ENCODE data around the gene TPRX2. TPM values are rescaled to one million over a fixed set of nuclear protein-coding genes. Genes with fewer than 3 reads are reported as not detected.

Gene TPRX2
- total RNA-seq = not detected in 2 replicates

GRCh38 chr19:47858646-47859285, at the start of gene TPRX2:
TPRX2 (plus strand) TSS chr19:47859235; CDS start chr19:47859247, 12 bp downstream.

GRCh38 chr19:47821460-47822020, 37.5 kb upstream of the TPRX2 start, which contains the start of gene CRX:
CRX (plus strand) TSS chr19:47821937; CDS start chr19:47834444, 12,507 bp downstream.

GRCh38 chr19:47886010-47886559, 27.1 kb downstream of the TPRX2 start, which contains the start of gene SULT2A1:
SULT2A1 (minus strand) TSS chr19:47886315; CDS start chr19:47886257, 58 bp downstream.

Other genes starting within 250 kb of the TPRX2 start
- 170 and 177 TPM in 2 replicates for gene EHD2, start 145.8 kb upstream of the TPRX2 start, total RNA-seq
- 164 and 174 TPM in 2 replicates for gene NOP53, start 113.7 kb upstream of the TPRX2 start, total RNA-seq
- 736 and 749 TPM in 2 replicates for gene SELENOW, start 80.5 kb upstream of the TPRX2 start, total RNA-seq
- not detected in 2 replicates for gene TPRX1, start 54.7 kb upstream of the TPRX2 start, total RNA-seq
- gene CRX, start 37.3 kb upstream of the TPRX2 start, total RNA-seq = not detected in 2 replicates
- gene SULT2A1, start 27.1 kb downstream of the TPRX2 start, total RNA-seq = not detected in 2 replicates
- not detected in 2 replicates for gene BSPH1, start 132.9 kb downstream of the TPRX2 start, total RNA-seq
- gene ELSPBP1, start 135.4 kb downstream of the TPRX2 start, total RNA-seq = not detected in 2 replicates
- not detected in 2 replicates for gene CABP5, start 184.8 kb downstream of the TPRX2 start, total RNA-seq